Right lobe of liver (tissue), 4 donors: ENCODE results near the gene AMDHD1.

ENCODE experiments used
- POLR2A ChIP-seq: fragments of 450-650 bp; IDR thresholded peaks from one replicate; pipeline ENCODE4 v1.6.1; 2017; ENCODE audit warnings: antibody characterized with exemption, mild to moderate bottlenecking
- TF ChIP-seq, protein P1 (sequence below), 4 donors: fragments of 200-600 bp in 3 of 4; fragments of 450-650 bp in 1 of 4; IDR thresholded peaks; one replicate each; pipeline versions ENCODE4 v1.5.1 to v1.8.0; 2016 to 2022; ENCODE audit warnings: antibody characterized with exemption in 4 of 4, mild to moderate bottlenecking in 2 of 4
- donor health status: DM: no; HTN: no; CAD: no.
- donor health status: DM: no; HTN: no; CAD: no.
- donor health status: DM: no; HTN: yes; CAD: no.

DNA sequence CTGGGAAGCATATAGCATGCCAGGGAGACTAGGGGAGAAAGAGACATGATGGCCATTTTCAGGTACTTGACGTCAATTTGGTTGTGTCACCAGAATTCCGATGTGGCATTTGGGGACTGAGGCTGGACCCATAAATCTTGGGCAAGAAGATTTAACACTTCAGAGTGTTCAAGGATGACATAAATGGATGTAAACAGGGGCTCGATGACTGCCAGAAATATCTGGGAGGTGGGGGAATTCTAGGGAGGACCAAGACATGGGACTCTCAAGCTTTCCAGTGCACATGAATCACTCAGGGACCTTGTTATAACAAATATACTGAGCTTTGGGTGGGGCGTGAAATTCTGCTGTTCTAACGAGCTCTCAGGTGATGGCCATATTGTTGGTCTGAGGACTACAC, 35.2 kb downstream of the AMDHD1 start:
- TF ChIP-seq, protein P1, sequence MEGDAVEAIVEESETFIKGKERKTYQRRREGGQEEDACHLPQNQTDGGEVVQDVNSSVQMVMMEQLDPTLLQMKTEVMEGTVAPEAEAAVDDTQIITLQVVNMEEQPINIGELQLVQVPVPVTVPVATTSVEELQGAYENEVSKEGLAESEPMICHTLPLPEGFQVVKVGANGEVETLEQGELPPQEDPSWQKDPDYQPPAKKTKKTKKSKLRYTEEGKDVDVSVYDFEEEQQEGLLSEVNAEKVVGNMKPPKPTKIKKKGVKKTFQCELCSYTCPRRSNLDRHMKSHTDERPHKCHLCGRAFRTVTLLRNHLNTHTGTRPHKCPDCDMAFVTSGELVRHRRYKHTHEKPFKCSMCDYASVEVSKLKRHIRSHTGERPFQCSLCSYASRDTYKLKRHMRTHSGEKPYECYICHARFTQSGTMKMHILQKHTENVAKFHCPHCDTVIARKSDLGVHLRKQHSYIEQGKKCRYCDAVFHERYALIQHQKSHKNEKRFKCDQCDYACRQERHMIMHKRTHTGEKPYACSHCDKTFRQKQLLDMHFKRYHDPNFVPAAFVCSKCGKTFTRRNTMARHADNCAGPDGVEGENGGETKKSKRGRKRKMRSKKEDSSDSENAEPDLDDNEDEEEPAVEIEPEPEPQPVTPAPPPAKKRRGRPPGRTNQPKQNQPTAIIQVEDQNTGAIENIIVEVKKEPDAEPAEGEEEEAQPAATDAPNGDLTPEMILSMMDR (IDR thresholded peaks at IDR 0.05): no peak
- no peak for TF ChIP-seq POLR2A
